Right atrium auricular region (tissue), 2 donors: ENCODE data around the gene PSAPL1. TPM values are rescaled to one million over a fixed set of nuclear protein-coding genes. Genes with fewer than 3 reads are reported as not detected.

ENCODE experiments used
- DNase-seq: peaks from one replicate; pipeline ENCODE4 v3.0.0-alpha.2; 2019; ENCODE audit warnings: low spot score
- H3K27ac ChIP-seq, 2 donors: fragments of 200-600 bp; sonication (generic); 1 replicate in 1 of 2; 2 replicates in 1 of 2; pipeline ENCODE4 v1.5.1; 2016 to 2019
- H3K27me3 ChIP-seq, 2 donors: fragments of 200-600 bp; sonication (generic); one replicate each; pipeline versions ENCODE4 v1.5.1 to v1.6.0; 2017 to 2019
- H3K36me3 ChIP-seq: fragments of 200-600 bp; sonication (generic); one replicate; pipeline ENCODE4 v1.5.1; 2016
- H3K4me1 ChIP-seq, 2 donors: fragments of 200-600 bp; sonication (generic); one replicate each; pipeline versions ENCODE4 v1.5.1 to v1.6.0; 2017 to 2019
- H3K4me3 ChIP-seq, 2 donors: fragments of 200-600 bp; sonication (generic); 1 replicate in 1 of 2; 2 replicates in 1 of 2; pipeline ENCODE4 v1.5.1; 2017 to 2019; ENCODE audit warnings: mild to moderate bottlenecking in 1 of 2, moderate library complexity in 1 of 2
- H3K9me3 ChIP-seq, 2 donors: fragments of 200-600 bp; sonication (generic); one replicate each; pipeline ENCODE4 v1.5.1; 2019
- CTCF ChIP-seq, 2 donors: fragments of 200-600 bp; sonication (generic); IDR thresholded peaks; one replicate each; pipeline ENCODE4 v1.5.1; 2019; ENCODE audit warnings: antibody characterized with exemption in 2 of 2
- total RNA-seq, 2 donors: library from RNA; depleted of rRNA; stranded (reverse); fragments of >200 nt; gene quantifications; one replicate each; pipeline ENCODE4 v1.1.0, GENCODE V29; 2016

The PSAPL1 gene
- total RNA-seq, 2 donors from 2014 or later = 0.12 TPM; not detected in 1

DNA sequence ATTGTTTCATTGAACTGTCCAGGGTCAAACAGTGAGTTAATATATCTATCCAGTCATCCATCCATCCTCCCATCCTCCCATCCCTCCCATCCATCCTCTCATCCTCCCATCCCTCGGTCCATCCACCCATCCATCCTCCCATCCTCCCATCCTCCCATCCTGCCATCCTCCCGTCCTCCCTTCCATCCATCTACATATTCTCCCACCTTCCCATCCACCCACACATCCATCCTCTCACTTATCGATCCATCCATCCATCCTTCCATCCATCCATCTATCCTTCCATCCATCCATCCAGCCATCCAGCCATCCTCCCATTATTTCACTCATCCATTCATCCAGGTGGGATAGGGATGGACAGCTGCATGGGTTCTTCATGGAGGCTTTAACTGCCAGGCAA, 35.4 kb upstream of the PSAPL1 start:
- Histone ChIP-seq H3K9me3 (peaks cover 0 to 5% of the 10 kb centered on the region in 2 donors), H3K4me3 (no peak overlapping the region), H3K36me3 (no peaks in the 10 kb centered on the region), H3K27me3 (no peaks in the 10 kb centered on the region), H3K4me1 (no peaks in the 10 kb centered on the region), H3K27ac (no peak overlapping the region)
- DNase-seq = no peak
- no peak for TF ChIP-seq CTCF (IDR thresholded peaks at IDR 0.05)

- Histone ChIP-seq H3K36me3 (no peaks in the 10 kb centered on the region), H3K4me3 (no peak overlapping the region), H3K27ac (no peak overlapping the region), H3K27me3 (no peaks in the 10 kb centered on the region), H3K4me1 (no peaks in the 10 kb centered on the region), H3K9me3 (peaks cover 0 to 5% of the 10 kb centered on the region in 2 donors)
- TF ChIP-seq CTCF (IDR thresholded peaks at IDR 0.05) = no peak
- DNase-seq = no peak
Measured at GRCh38 chr4:7469023-7469422, 34.3 kb upstream of the PSAPL1 start.

DNA sequence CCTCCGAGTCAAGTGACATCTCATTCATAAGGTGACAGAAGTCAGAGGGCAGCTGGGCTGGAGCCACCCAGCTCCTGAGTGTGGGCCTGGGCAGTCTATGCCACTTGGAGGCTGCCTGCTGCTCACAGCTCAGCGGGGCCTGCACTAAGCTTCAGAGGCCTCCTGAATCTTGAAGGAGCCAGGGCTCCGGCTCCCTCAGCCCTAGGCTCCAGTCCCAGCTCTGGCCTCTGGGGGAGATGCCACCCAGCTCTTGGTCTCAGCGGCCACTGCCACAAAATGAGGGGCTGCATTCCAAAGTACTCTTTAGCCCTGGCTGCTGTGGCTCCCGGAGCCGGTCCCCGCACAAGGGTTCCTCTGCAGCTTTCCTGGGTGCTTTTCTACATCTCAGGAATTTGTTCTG, 32.7 kb upstream of the PSAPL1 start:
- no peak for DNase-seq
- TF ChIP-seq CTCF (IDR thresholded peaks at IDR 0.05) = no peak
- H3K9me3 ChIP-seq = peaks cover 0 to 5% of the 10 kb centered on the region in 2 donors
- no peak overlapping the region for H3K4me3 ChIP-seq
- H3K27me3 ChIP-seq = no peaks in the 10 kb centered on the region
- no peak overlapping the region for H3K27ac ChIP-seq
- no peaks in the 10 kb centered on the region for H3K36me3 ChIP-seq
- H3K4me1 ChIP-seq = no peaks in the 10 kb centered on the region

DNA sequence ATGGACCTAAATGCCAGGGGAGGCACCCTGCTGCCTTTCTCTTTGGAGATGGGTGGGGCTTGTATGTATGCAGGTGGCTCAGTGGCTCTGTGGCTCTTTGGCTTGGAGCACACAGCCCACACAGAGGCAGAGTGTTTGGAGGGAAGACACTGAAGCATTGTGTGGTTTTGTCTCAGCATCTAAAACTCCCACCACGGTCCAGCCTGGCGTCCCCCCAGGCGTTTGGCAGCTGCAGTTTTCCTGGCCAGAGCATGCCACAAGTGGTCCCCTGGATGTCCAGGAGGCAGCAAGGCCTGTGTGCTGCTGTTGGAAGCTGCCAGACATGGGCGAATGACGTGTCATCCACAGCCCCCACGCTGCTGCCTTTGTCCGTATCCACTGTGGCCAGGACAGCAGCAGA, 32.2 kb upstream of the PSAPL1 start:
- no peak for TF ChIP-seq CTCF (IDR thresholded peaks at IDR 0.05)
- no peak for DNase-seq
- no peaks in the 10 kb centered on the region for H3K4me1 ChIP-seq
- H3K4me3 ChIP-seq = no peak overlapping the region
- no peaks in the 10 kb centered on the region for H3K27me3 ChIP-seq
- no peaks in the 10 kb centered on the region for H3K36me3 ChIP-seq
- peaks cover 0 to 5% of the 10 kb centered on the region in 2 donors for H3K9me3 ChIP-seq
- no peak overlapping the region for H3K27ac ChIP-seq

DNA sequence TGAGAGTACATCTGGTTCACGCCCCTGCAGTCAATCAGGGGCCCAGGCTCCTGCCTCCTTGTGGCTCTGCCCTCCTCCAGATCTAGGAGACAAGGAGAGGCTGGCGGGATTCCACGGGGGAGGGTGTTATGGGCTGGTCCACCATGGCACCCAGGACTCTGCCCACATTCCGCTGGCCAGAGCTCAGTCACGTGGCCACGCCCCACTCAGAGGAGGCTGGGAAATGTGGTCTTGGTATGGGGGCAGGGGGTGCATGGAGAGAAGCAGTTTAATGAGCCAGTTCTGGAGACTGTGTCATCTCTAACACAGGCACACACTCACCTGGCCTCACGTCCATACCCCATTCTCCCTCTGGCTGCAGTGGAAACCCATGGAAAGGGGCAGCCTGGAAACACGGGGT, 31.5 kb upstream of the PSAPL1 start:
- H3K9me3 ChIP-seq = peaks cover 0 to 5% of the 10 kb centered on the region in 2 donors
- no peak for DNase-seq
- no peaks in the 10 kb centered on the region for H3K36me3 ChIP-seq
- no peaks in the 10 kb centered on the region for H3K4me1 ChIP-seq
- no peak overlapping the region for H3K4me3 ChIP-seq
- no peak for TF ChIP-seq CTCF (IDR thresholded peaks at IDR 0.05)
- H3K27me3 ChIP-seq = no peaks in the 10 kb centered on the region
- H3K27ac ChIP-seq = no peak overlapping the region

GRCh38 chr4:7465017-7465416, 30.3 kb upstream of the PSAPL1 start:
- Histone ChIP-seq H3K36me3 (no peaks in the 10 kb centered on the region), H3K4me1 (no peaks in the 10 kb centered on the region), H3K9me3 (peaks cover 0 to 5% of the 10 kb centered on the region in 2 donors), H3K27me3 (no peaks in the 10 kb centered on the region), H3K27ac (no peak overlapping the region), H3K4me3 (no peak overlapping the region)
- no peak for TF ChIP-seq CTCF (IDR thresholded peaks at IDR 0.05)
- no peak for DNase-seq
